ENCODE data around the gene CEBPB.

The CEBPB gene

DNA sequence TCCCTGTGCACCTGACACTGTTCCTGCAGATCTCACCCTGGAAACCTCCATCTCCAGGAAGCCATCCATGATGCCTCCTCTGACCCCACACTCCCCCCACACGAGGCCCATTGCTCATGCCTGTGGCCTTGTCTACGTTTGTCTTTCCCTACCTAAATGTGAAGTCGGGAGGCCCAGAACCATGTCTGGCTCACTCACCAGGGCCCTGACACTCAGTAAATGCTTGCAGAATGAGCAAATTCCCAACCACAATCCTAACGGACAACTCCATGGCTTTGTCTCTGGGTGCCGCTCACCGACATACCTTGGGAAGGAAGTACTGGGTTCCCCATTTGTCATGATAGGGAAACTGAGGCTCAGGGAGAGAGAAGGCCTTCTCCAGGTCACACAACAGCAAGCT, 44.4 kb upstream of the CEBPB start:
- H4K20me1 ChIP-seq (ENCODE audit: insufficient read depth, low read length): no peaks in the 10 kb centered on the region
- no peak overlapping the region for H3K9ac ChIP-seq (ENCODE audit: low read length)
- no peaks in the 10 kb centered on the region for H3K27me3 ChIP-seq (replicated peaks; ENCODE audit: insufficient read depth, low read length)
- no peak overlapping the region for H3K4me3 ChIP-seq (ENCODE audit: low read length)
- DNase-seq: no peak
- H3F3A ChIP-seq (ENCODE audit: insufficient read depth, low read length): no peaks in the 10 kb centered on the region
- no peaks in the 10 kb centered on the region for H3K9me2 ChIP-seq (replicated peaks; ENCODE audit: insufficient read depth, low read length)
- H3K79me2 ChIP-seq (ENCODE audit: low read length): peaks cover 25% of the 10 kb centered on the region
- no peak overlapping the region for H3K27ac ChIP-seq (ENCODE audit: low read length)
- no peak overlapping the region for H3K4me2 ChIP-seq (ENCODE audit: low read depth, low read length)
- no peaks in the 10 kb centered on the region for H3K4me1 ChIP-seq (ENCODE audit: low read length)
- H3K36me3 ChIP-seq (replicated peaks; ENCODE audit: insufficient read depth, low read length): no peaks in the 10 kb centered on the region
- TF ChIP-seq, protein P1, sequence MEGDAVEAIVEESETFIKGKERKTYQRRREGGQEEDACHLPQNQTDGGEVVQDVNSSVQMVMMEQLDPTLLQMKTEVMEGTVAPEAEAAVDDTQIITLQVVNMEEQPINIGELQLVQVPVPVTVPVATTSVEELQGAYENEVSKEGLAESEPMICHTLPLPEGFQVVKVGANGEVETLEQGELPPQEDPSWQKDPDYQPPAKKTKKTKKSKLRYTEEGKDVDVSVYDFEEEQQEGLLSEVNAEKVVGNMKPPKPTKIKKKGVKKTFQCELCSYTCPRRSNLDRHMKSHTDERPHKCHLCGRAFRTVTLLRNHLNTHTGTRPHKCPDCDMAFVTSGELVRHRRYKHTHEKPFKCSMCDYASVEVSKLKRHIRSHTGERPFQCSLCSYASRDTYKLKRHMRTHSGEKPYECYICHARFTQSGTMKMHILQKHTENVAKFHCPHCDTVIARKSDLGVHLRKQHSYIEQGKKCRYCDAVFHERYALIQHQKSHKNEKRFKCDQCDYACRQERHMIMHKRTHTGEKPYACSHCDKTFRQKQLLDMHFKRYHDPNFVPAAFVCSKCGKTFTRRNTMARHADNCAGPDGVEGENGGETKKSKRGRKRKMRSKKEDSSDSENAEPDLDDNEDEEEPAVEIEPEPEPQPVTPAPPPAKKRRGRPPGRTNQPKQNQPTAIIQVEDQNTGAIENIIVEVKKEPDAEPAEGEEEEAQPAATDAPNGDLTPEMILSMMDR (IDR thresholded peaks at IDR 0.05; ENCODE audit: low read length): no peak
- TF ChIP-seq EZH2 (optimal IDR thresholded peaks at IDR 0.05; ENCODE audit: low read depth, low read length) (no peak), EZH2phosphoT487 (IDR thresholded peaks at IDR 0.05; ENCODE audit: low read length) (no peak)
- no peak overlapping the region for H2AFZ ChIP-seq (ENCODE audit: low read length)
- H3K9me3 ChIP-seq (replicated peaks; ENCODE audit: insufficient read depth, low read length): no peaks in the 10 kb centered on the region

DNA sequence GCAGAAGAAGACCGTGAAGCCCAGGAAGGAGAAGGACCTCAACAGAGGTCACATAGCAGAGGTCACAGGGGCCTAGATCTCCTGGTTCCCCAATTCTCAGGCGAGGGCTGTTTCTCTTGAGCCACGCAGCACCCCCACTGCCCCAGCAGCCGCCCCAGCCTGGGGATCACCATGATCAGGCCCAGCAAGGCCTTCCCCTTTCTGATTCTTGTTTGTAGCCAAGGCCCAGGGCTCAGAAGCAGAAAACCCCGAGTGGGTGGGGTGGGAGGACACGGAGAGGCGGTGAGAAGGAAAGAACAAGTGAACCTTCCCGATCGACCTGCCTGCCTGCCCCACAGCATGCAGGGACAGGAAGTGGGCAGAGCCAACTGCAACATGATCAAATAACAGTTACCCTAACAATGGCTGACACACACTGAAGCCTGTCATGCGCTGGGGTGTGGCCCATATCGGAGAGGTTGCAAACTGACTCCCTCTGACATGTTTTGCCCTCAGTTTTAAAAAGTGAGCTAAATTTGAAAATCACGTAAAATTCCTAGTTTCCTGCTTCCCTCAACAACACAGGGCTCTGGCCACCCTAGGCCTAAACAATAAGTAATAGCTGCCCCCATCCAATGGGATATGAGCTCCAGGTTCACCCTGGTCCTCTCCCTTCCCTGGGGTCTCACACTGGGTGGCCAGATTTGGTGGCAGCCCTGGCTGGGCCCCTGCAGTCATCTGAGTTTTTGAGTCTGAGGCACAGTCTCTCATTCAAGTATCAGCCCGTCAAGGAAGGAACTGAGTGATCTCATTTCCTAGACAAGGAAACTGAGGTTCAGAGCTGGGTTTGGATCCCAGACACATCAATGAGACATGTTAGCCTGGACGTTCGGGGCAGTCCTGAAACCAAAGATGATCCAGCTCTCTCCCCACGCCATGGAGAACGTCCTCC, 43.6 kb upstream of the CEBPB start:
- Histone ChIP-seq H2AFZ (ENCODE audit: low read length) (no peak overlapping the region), H4K20me1 (ENCODE audit: insufficient read depth, low read length) (no peaks in the 10 kb centered on the region), H3K79me2 (ENCODE audit: low read length) (peaks cover 30% of the 10 kb centered on the region), H3K36me3 (replicated peaks; ENCODE audit: insufficient read depth, low read length) (no peaks in the 10 kb centered on the region), H3K4me1 (ENCODE audit: low read length) (no peaks in the 10 kb centered on the region; the same call in 1 of the 2 replicates), H3K9me3 (replicated peaks; ENCODE audit: insufficient read depth, low read length) (no peaks in the 10 kb centered on the region), H3K9ac (ENCODE audit: low read length) (no peak overlapping the region), H3K27me3 (replicated peaks; ENCODE audit: insufficient read depth, low read length) (no peaks in the 10 kb centered on the region), H3F3A (ENCODE audit: insufficient read depth, low read length) (no peaks in the 10 kb centered on the region), H3K4me2 (ENCODE audit: low read depth, low read length) (no peak overlapping the region), H3K9me2 (replicated peaks; ENCODE audit: insufficient read depth, low read length) (no peaks in the 10 kb centered on the region), H3K27ac (ENCODE audit: low read length) (no peak overlapping the region), H3K4me3 (ENCODE audit: low read length) (no peak overlapping the region)
- TF ChIP-seq EZH2phosphoT487 (IDR thresholded peaks at IDR 0.05; ENCODE audit: low read length) (no peak), EZH2 (optimal IDR thresholded peaks at IDR 0.05; ENCODE audit: low read depth, low read length) (no peak)
- TF ChIP-seq, protein P1 (IDR thresholded peaks at IDR 0.05; ENCODE audit: low read length): no peak
- DNase-seq: no peak

DNA sequence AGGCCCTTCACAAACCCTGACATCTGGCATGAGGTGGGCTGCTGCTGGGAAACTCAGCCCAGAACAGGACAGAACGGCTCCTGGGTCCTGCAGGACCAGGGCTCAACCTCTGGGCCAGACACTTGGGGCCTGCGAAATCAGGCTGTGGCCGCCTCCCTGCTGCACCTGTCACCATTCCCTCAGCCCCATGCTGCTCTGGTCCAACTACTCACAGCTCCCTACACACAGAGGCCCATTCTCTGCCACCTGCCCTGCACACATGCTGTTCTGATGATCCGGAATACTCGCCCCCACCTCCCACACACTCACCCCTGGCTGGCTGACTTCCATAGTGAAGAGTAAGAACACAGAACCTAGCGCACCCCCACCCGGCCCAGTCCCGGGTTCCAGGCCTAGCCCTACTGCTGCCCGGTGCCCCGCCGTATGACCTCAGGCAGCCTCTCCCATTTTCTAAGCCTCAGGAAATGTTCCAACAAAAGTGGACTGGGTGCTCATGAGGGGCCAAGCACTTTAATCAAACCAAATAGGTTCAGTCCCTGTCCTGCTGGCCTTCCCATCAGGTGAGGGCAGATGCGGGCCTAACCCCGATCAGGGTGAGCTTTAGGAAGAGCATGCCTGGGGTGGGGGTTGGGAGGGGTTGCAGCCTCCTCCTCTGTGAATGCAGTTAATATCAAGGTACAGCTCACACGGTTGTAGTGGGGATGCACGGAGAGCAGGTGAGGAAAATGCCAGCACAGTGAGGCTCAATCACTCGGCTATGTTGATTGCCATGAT, 41.0 kb upstream of the CEBPB start:
- no peaks in the 10 kb centered on the region for H3K27me3 ChIP-seq (replicated peaks; ENCODE audit: insufficient read depth, low read length)
- no peaks in the 10 kb centered on the region for H3K36me3 ChIP-seq (replicated peaks; ENCODE audit: insufficient read depth, low read length)
- DNase-seq: no peak
- no peak overlapping the region for H3K9ac ChIP-seq (ENCODE audit: low read length)
- H3K4me3 ChIP-seq (ENCODE audit: low read length): no peak overlapping the region
- H2AFZ ChIP-seq (ENCODE audit: low read length): no peak overlapping the region
- H3K4me2 ChIP-seq (ENCODE audit: low read depth, low read length): no peak overlapping the region
- H3K27ac ChIP-seq (ENCODE audit: low read length): no peak overlapping the region
- no peaks in the 10 kb centered on the region for H3F3A ChIP-seq (ENCODE audit: insufficient read depth, low read length)
- H3K9me3 ChIP-seq (replicated peaks; ENCODE audit: insufficient read depth, low read length): no peaks in the 10 kb centered on the region
- no peaks in the 10 kb centered on the region for H3K9me2 ChIP-seq (replicated peaks; ENCODE audit: insufficient read depth, low read length)
- TF ChIP-seq, protein P1 (IDR thresholded peaks at IDR 0.05; ENCODE audit: low read length): no peak
- TF ChIP-seq EZH2phosphoT487 (IDR thresholded peaks at IDR 0.05; ENCODE audit: low read length) (no peak), EZH2 (optimal IDR thresholded peaks at IDR 0.05; ENCODE audit: low read depth, low read length) (no peak)
- no peaks in the 10 kb centered on the region for H4K20me1 ChIP-seq (ENCODE audit: insufficient read depth, low read length)
- H3K4me1 ChIP-seq (ENCODE audit: low read length): peaks cover 6% of the 10 kb centered on the region; the same call in 1 of the 2 replicates
- peaks cover 44% of the 10 kb centered on the region for H3K79me2 ChIP-seq (ENCODE audit: low read length)
